Stimulated activated CD4-positive, alpha-beta T cell treated with anti-CD3 and anti-CD28 coated beads, Interleukin-4, amount 100 ng/mL, for 24 hours (primary cell): ENCODE data around the gene ARAP2.

ENCODE experiments used
- DNase-seq: peaks from one replicate; pipeline ENCODE4 v3.0.0-alpha.2; 2020

Gene ARAP2

GRCh38 chr4:36255577-36255976 is 11.3 kb upstream of the ARAP2 start:
- peak; percentile 56 for DNase-seq

- no peak for DNase-seq
These were observed 10.1 kb upstream of the ARAP2 start for GRCh38 chr4:36254371-36254770.

DNA sequence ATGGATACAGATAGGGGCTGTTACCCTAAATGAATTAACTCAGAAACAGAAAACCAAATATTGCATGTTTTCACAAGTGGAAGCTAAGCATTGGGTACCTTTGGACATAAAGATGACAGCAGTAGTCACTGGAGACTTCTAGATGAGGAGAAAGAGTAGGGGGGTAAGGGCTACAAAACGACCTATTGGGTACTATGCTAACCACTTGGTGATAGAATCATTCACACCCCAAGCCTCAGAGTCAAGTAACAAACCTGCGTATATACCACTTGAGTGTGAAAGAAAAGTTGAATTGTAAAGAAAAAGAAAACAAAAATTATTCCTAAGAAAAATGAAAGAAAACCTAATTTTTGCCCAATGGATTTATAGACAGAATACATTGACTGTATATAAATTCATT is 7.7 kb upstream of the ARAP2 start:
- no peak for DNase-seq

- no peak for DNase-seq
These were observed 5.3 kb upstream of the ARAP2 start for GRCh38 chr4:36249610-36250009.

GRCh38 chr4:36243355-36244256 is 708 bp downstream of the ARAP2 start:
- peak; percentile 51 for DNase-seq

GRCh38 chr4:36242629-36243354 is 1.5 kb downstream of the ARAP2 start:
- DNase-seq = no peak

DNA sequence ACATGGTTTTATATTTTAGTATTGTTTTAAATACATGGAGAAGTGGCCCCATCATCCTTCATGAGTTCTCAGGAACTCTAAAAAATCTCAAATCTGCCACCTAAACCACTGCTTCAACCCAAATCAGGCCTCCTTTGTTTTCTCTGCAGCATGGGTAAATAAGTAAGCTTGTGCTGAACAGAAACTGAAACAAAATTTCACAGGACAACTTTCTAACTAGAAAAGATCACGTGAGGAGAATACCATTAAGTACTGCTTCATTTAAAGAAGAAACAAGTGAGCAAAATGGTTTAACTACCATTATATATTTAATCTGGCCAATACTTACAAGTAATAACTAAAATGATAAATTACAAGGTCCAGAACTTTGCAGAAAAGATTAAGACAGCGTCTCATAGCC is 2.5 kb downstream of the ARAP2 start:
- no peak for DNase-seq

GRCh38 chr4:36237366-36238313 is 6.7 kb downstream of the ARAP2 start:
- DNase-seq = no peak

GRCh38 chr4:36236159-36236558 is 8.2 kb downstream of the ARAP2 start:
- no peak for DNase-seq

DNA sequence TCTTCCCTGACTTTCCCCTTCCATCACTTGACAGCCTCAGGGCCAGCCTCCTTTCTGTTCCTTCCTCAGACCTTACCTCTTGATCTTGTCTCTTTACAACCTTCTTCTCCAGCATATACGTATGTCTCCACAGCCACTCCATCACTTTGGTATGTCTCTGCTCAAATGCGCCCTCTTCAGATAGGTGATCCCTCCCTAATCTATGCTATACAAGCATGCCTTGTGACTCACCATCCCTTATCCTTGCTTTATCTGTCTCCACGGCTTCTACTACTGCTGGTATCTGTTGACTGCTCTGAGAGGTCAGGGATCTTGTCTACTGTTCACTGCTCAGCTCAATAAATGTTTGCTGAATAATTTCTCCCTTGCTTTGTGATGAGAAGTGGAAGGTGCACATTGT is 9.0 kb downstream of the ARAP2 start:
- DNase-seq = no peak

DNA sequence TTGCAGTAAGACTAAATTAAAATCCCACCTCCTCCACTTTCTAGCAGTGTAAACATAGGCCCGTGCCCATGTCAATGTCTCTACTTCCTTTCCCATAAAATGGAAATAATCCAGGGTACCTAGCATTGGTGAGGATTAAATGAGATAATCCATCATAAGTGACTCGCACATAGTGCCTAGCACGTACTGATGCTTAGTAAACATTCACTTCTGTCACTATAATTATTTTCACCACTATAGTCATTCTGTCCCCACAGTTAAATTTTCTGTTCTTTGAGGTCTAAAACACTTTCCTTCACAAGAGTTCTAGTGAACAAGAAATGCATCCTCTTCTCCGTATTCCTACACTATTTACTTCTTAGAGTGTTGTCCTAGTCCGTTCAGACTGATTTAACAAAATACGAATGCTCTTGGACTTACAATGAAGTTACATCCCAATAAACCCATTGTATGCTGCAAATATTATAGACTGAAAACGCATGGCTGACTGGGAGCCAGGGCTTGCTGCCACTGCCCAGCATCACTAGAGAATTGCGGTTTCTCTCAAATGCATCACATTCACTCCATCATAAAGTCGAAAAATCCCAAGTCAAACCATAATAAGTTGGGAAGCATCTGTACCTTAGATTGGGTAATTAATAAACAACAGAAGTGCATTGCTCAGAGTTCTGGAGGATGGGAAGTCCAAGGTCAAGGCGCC is 10.6 kb downstream of the ARAP2 start:
- DNase-seq = no peak

GRCh38 chr4:36230534-36230933 is 13.8 kb downstream of the ARAP2 start:
- DNase-seq = no peak

DNA sequence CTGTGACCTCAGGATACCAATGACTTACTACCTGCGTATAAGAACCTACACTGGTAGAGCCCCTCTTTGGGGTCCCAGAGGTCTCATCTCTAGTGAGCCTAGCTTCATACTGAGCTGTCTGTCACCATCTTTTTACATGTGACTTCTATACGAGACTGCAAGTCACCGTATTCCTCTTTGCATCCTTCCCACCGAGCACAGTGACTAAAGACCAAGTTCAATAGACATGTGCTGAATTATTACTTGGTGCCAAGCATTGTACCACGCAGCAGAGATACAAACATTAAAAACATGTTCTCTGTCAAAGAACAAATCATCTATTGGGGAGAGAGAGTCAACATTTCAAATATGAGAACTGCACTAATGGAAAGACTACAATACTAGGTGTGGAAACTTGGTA is 16.4 kb downstream of the ARAP2 start:
- DNase-seq = no peak

DNA sequence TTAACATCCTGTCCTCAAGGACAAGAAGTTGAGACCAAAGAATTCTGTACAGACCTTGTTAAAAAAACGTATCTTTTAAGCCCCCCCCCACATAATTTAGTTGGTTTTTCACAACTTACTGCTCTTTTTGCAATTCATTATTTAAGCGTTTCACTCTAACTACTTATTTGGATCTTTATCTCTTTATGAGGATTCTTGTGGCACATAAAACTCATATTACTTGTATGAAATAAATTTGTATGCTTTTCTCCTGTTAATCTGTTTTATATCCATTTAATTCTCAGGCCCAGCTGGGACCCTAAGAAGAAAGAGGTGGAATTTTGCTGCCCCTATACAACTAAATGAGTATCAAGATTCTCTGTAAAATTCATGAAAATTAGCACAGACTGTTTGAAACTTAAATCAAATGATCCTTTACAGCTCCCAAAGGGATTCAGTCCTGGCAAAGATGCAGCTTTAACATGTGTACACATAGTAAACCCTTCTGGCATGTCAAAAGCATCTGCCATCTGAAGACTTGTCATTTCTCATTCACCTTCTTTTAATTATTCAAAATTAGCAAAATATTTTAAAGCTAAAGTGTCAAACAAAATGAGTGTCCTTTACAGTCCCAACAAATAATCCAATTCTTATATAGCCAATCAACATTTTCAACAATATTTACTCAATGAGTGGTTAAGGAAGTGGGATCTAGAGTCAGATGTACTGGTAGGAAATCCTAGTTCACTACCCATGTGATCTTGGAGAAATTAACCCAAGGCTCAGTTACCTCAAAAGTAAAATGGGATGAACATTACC is 17.7 kb downstream of the ARAP2 start:
- no peak for DNase-seq

- no peak for DNase-seq
These were observed 19.1 kb downstream of the ARAP2 start for GRCh38 chr4:36224972-36225903.

- DNase-seq = no peak
These were observed 21.6 kb downstream of the ARAP2 start for GRCh38 chr4:36222702-36223101.

- DNase-seq = no peak
These were observed 23.5 kb downstream of the ARAP2 start for GRCh38 chr4:36220776-36221175.

DNA sequence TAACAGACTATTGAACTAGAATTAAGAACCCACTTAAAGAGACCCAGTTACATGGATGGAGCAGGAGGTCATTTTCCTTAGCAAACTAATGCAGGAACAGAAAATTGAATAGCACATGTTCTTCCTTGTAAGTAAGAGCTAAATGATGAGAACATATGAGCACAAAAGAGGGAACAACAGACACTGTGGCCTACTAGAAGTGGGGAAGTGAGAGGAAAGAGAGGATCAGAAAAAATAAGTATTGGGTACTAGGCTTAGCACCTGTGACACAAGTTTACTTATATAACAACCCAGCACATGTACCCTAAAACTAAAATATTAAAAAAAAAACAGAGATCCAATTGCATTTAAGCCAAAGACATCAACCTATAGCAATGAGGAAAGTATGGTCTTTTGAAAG is 26.2 kb downstream of the ARAP2 start:
- no peak for DNase-seq

- DNase-seq = no peak
These were observed 28.7 kb downstream of the ARAP2 start for GRCh38 chr4:36215627-36216026.

GRCh38 chr4:36214735-36215485 is 29.4 kb downstream of the ARAP2 start:
- no peak for DNase-seq
